Loucy (cell line): Measurements from ENCODE around the gene EPAS1.

ENCODE experiments used
- CTCF ChIP-seq: fragments of 200-600 bp; sonication (generic); conservative IDR thresholded peaks from 2 replicates; pipeline ENCODE4 v1.5.1; 2014; ENCODE audit warnings: mild to moderate bottlenecking, antibody characterized with exemption, low read length
- EZH2phosphoT487 ChIP-seq: fragments of 200-600 bp; IDR thresholded peaks from 2 replicates; pipeline ENCODE4 v1.6.1; 2018; ENCODE audit warnings: antibody characterized with exemption, mild to moderate bottlenecking, moderate library complexity, borderline replicate concordance

DNA sequence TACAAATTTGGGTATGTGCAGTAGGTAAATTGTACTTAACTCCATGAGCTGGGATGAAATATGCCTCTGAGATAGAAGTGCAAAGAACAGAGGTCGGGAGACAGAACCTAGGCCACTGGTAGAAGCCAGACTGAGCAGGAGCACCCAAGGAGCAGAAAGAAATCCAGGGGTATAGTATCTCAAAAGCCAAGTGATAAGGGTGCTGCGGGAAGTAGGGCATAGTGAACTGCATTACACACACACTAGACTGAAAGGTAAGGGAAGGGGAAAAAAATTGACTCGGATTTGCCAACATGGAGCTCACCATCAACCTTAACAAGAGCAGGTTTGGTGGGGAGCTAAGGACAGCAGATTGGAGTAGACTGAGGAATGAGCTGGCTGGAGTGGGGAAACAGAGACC lies 92.8 kb downstream of the EPAS1 start:
- TF ChIP-seq CTCF (no peak), EZH2phosphoT487 (no peak)
